HepG2 (cell line): ENCODE data around the gene WWP2. TPM values are rescaled to one million over a fixed set of nuclear protein-coding genes. Genes with fewer than 3 reads are reported as not detected.

Experiments
- ATAC-seq: fragments of 200-7000 bp; cut with Tn5 transposase; 3 replicates; pipeline ENCODE4 v1.9.1; 2020; ENCODE audit warnings: mild to moderate bottlenecking, moderate library complexity
- BruUV-seq: library from RNA; stranded (reverse); fragments of 400-500 nt; replicated peaks from 2 replicates; lab custom pipeline; 2021; lab: Mats Ljungman, UMichigan
- CTCF ChIA-PET: fragments of 300-600 bp; formaldehyde crosslinking; extraction: SDS; loops from one replicate; lab custom pipeline; 2021; ENCODE audit warnings: low total read pairs, inconsistent platforms, low intra/inter-chr PET ratio; lab: Yijun Ruan, JAX
- POLR2A ChIA-PET: fragments of 350-600 bp; sonication (Branson Sonifier 250); formaldehyde crosslinking; loops from one replicate; lab custom pipeline; 2020; ENCODE audit warnings: antibody characterized with exemption, inconsistent platforms; lab: Yijun Ruan, JAX
- DNase-seq: peaks from one replicate; pipeline ENCODE4 v3.0.0-alpha.2; 2015; ENCODE audit warnings: low spot score
- FAIRE-seq: peaks from 3 replicates; lab custom pipeline; 2011; peaks lifted over from hg19 to GRCh38; lab: Jason Lieb, UNC
- H2AFZ ChIP-seq: one replicate; pipeline ENCODE4 v1.6.1; 2011; ENCODE audit warnings: low read length, inconsistent platforms
- H3K27ac ChIP-seq: fragments of 300-600 bp; 3 replicates; pipeline ENCODE4 v1.8.0; 2011; ENCODE audit warnings: mixed run types, mild to moderate bottlenecking, mixed read lengths, low read length, inconsistent platforms; ENCODE audit not compliant: insufficient read depth; ENCODE audit errors: extremely low read length
- H3K27me3 ChIP-seq, 2 experiments: fragments of 200-600 bp in 1 of 2; 2 replicates in 1 of 2; 3 replicates in 1 of 2; pipeline versions ENCODE4 v1.6.0 to v1.8.0; 2011; ENCODE audit warnings: low read length in 2 of 2, mild to moderate bottlenecking in 2 of 2, moderate library complexity in 2 of 2, inconsistent platforms in 1 of 2; ENCODE audit not compliant: insufficient read depth in 2 of 2, control insufficient read depth in 1 of 2
- H3K36me3 ChIP-seq, 2 experiments: fragments of 200-600 bp in 1 of 2; replicated peaks in 1 of 2; 2 replicates in 1 of 2; 3 replicates in 1 of 2; pipeline versions ENCODE4 v1.5.1 to v1.8.0; 2011; ENCODE audit warnings: low read length in 2 of 2, inconsistent platforms in 1 of 2; ENCODE audit not compliant: insufficient read depth in 2 of 2, control insufficient read depth in 1 of 2
- H3K4me1 ChIP-seq: 2 replicates; pipeline ENCODE4 v1.5.1; 2012; ENCODE audit warnings: low read length, inconsistent platforms; ENCODE audit not compliant: insufficient read depth
- H3K4me2 ChIP-seq: 2 replicates; pipeline ENCODE4 v1.6.0; 2011; ENCODE audit warnings: low read depth, low read length, inconsistent platforms
- H3K4me3 ChIP-seq, 3 experiments: fragments of 200-600 bp in 1 of 3; sonication (generic), shearing (Covaris generic) in 1 of 3; replicated peaks in 1 of 3; 2 replicates each; pipeline ENCODE4 v1.5.1; 2011 to 2016; ENCODE audit warnings: low read length in 3 of 3, inconsistent platforms in 2 of 3, low read depth in 2 of 3, mild to moderate bottlenecking in 2 of 3, control low read depth in 1 of 3, mixed read lengths in 1 of 3; ENCODE audit not compliant: insufficient read depth in 1 of 3
- H3K79me2 ChIP-seq: one replicate; pipeline ENCODE4 v1.6.1; 2011; ENCODE audit warnings: low read length, inconsistent platforms; ENCODE audit not compliant: insufficient read depth
- H3K9ac ChIP-seq: 2 replicates; pipeline ENCODE4 v1.6.0; 2011; ENCODE audit warnings: mild to moderate bottlenecking, low read depth, low read length, inconsistent platforms; ENCODE audit not compliant: insufficient read depth
- H3K9me3 ChIP-seq: 2 replicates; pipeline ENCODE4 v1.5.1; 2012; ENCODE audit warnings: mild to moderate bottlenecking, low read length
- H4K20me1 ChIP-seq: 2 replicates; pipeline ENCODE4 v1.6.0; 2011; ENCODE audit warnings: inconsistent platforms, mild to moderate bottlenecking, low read length, moderate library complexity; ENCODE audit not compliant: insufficient read depth
- CBX2 ChIP-seq, 2 experiments: fragments of 200-600 bp in 1 of 2; sonication (generic); formaldehyde crosslinking in 1 of 2; IDR thresholded peaks; 2 replicates each; pipeline versions ENCODE4 v1.7.0 to v1.8.1; 2018 to 2022; ENCODE audit warnings: low read depth in 2 of 2, low read length in 1 of 2, mild to moderate bottlenecking in 1 of 2, missing genetic modification reagents in 1 of 2
- HOXD1 ChIP-seq: sonication (generic); formaldehyde crosslinking; IDR thresholded peaks from 2 replicates; pipeline ENCODE4 v1.5.0; 2020; ENCODE audit warnings: missing genetic modification reagents
- KLF13 ChIP-seq: sonication (generic); formaldehyde crosslinking; IDR thresholded peaks from 2 replicates; pipeline ENCODE4 v1.4.0; 2020; ENCODE audit warnings: mild to moderate bottlenecking, missing genetic modification reagents
- NFE2L2 ChIP-seq: fragments of 150-350 bp; IDR thresholded peaks from 2 replicates; pipeline ENCODE4 v1.6.1; 2014; ENCODE audit warnings: low read length
- PPARG ChIP-seq: conservative IDR thresholded peaks from 2 replicates; pipeline ENCODE4 v1.6.1; 2016; ENCODE audit warnings: missing biosample characterization, missing genetic modification reagents
- SKI ChIP-seq: fragments of 450-650 bp; IDR thresholded peaks from one replicate; pipeline ENCODE4 v1.6.1; 2018; ENCODE audit warnings: mild to moderate bottlenecking; ENCODE audit not compliant: partially characterized antibody
- TFDP2 ChIP-seq: sonication (generic); formaldehyde crosslinking; IDR thresholded peaks from 2 replicates; pipeline ENCODE4 v1.4.0; 2020; ENCODE audit warnings: missing genetic modification reagents
- XRCC5 ChIP-seq: fragments of 200-400 bp; formaldehyde crosslinking; optimal IDR thresholded peaks from 2 replicates; pipeline ENCODE3; 2017; ENCODE audit warnings: mild to moderate bottlenecking, low read length
- ZNF121 ChIP-seq: sonication (generic); formaldehyde crosslinking; IDR thresholded peaks from 2 replicates; pipeline ENCODE4 v1.5.0; 2020; ENCODE audit warnings: mild to moderate bottlenecking, missing genetic modification reagents
- ZNF292 ChIP-seq: sonication (generic); formaldehyde crosslinking; IDR thresholded peaks from 2 replicates; pipeline ENCODE4 v1.8.1; 2022; ENCODE audit warnings: mild to moderate bottlenecking, low read depth, missing genetic modification reagents, borderline replicate concordance
- ZNF337 ChIP-seq: sonication (generic); formaldehyde crosslinking; IDR thresholded peaks from 2 replicates; pipeline ENCODE4 v1.5.1; 2020; ENCODE audit warnings: missing genetic modification reagents, low read depth, mild to moderate bottlenecking, borderline replicate concordance
- ZNF562 ChIP-seq: sonication (generic); formaldehyde crosslinking; IDR thresholded peaks from 2 replicates; pipeline ENCODE4 v1.8.0; 2022; ENCODE audit warnings: missing genetic modification reagents, borderline replicate concordance
- ZNF598 ChIP-seq: sonication (generic); formaldehyde crosslinking; IDR thresholded peaks from 2 replicates; pipeline ENCODE4 v1.5.1; 2020; ENCODE audit warnings: mild to moderate bottlenecking, missing genetic modification reagents, borderline replicate concordance
- ZNF619 ChIP-seq: sonication (generic); formaldehyde crosslinking; IDR thresholded peaks from 2 replicates; pipeline ENCODE4 v1.4.0; 2020; ENCODE audit warnings: mild to moderate bottlenecking, missing genetic modification reagents
- ZNF652 ChIP-seq: IDR thresholded peaks from 2 replicates; pipeline ENCODE4 v1.6.1; 2016; ENCODE audit warnings: low read depth, borderline replicate concordance
- ZNF770 ChIP-seq: sonication (generic); formaldehyde crosslinking; IDR thresholded peaks from 2 replicates; pipeline ENCODE4 v1.5.0; 2020; ENCODE audit warnings: mild to moderate bottlenecking, missing genetic modification reagents
- ZNF792 ChIP-seq: IDR thresholded peaks from 2 replicates; pipeline ENCODE4 v1.6.1; 2016
- WGBS: methylation state at CpG from one replicate; pipeline ENCODE4 v1.1.6; 2017; ENCODE audit warnings: low lambda C conversion rate; 5-methylcytosine and 5-hydroxymethylcytosine counted together
- in situ Hi-C: cut with HindIII; loops from 2 replicates; pipeline ENCODE4 v1.10.0; 2017; ENCODE audit warnings: low pct_unique_long_range_greater_than_20kb; ENCODE audit not compliant: extremely low pct_ligation_motif_present
- intact Hi-C: fragments of 100-400 bp; cut with micrococcal nuclease; formaldehyde crosslinking; loops from one replicate; pipeline ENCODE4 v1.10.0; 2022; ENCODE audit not compliant: unreplicated experiment
- polyA plus RNA-seq, 8 experiments: library from polyadenylated mRNA; depleted of rRNA in 3 of 8; stranded (reverse) in 7 of 8; unstranded in 1 of 8; fragments of >200 nt; fragmentation: Illumina TruSeq in 4 of 8; extraction: Trizol in 4 of 8; gene quantifications; 2 replicates each; pipeline versions ENCODE4 v1.2.1 to v1.2.3, GENCODE V29; 2011 to 2016; ENCODE audit warnings: low read depth in 4 of 8, missing spikeins in 1 of 8, mixed read lengths in 1 of 8; ENCODE audit not compliant: insufficient read depth in 1 of 8
- total RNA-seq, 5 experiments: library from RNA; depleted of rRNA; stranded (reverse); fragments of >200 nt; fragmentation: Illumina TruSeq; extraction: Trizol; gene quantifications; 2 replicates each; pipeline ENCODE4 v1.2.3, GENCODE V29; 2016; ENCODE audit warnings: low read depth in 1 of 5
- TF ChIP-seq, protein P1 (sequence below): sonication (generic); formaldehyde crosslinking; IDR thresholded peaks from 2 replicates; pipeline ENCODE4 v1.5.0; 2020; ENCODE audit warnings: mild to moderate bottlenecking, missing genetic modification reagents, borderline replicate concordance

The WWP2 gene
- total and polyA plus RNA-seq, 2 of the 13 experiments (the other 11 are each of a cell fraction or from before 2014, with no cell fraction given) = 11.4 to 28.2 TPM

- TF ChIP-seq ZNF292 (CRISPR knock-in tag) (peak; percentile 78; the same call in 1 of the 2 replicates), ZNF652 (CRISPR knock-in tag) (no peak), XRCC5 (peak; percentile 91), ZNF792 (CRISPR knock-in tag) (peak; percentile 29; the same call in 1 of the 2 replicates), ZNF562 (CRISPR knock-in tag) (no peak), HOXD1 (no peak)
- TF ChIP-seq, protein P1, sequence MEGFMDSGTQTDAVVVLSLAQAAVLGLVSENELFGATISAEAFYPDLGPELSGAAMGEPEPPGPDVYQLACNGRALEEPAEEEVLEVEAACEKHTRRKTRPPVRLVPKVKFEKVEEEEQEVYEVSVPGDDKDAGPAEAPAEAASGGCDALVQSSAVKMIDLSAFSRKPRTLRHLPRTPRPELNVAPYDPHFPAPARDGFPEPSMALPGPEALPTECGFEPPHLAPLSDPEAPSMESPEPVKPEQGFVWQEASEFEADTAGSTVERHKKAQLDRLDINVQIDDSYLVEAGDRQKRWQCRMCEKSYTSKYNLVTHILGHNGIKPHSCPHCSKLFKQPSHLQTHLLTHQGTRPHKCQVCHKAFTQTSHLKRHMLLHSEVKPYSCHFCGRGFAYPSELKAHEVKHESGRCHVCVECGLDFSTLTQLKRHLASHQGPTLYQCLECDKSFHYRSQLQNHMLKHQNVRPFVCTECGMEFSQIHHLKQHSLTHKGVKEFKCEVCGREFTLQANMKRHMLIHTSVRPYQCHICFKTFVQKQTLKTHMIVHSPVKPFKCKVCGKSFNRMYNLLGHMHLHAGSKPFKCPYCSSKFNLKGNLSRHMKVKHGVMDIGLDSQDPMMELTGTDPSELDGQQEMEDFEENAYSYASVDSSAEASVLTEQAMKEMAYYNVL (CRISPR knock-in tag) = peak; percentile 72; the same call in 1 of the 2 replicates
- TF ChIP-seq, all 625 proteins: peak for 139
Measured at GRCh38 chr16:69820926-69821541, 58.9 kb downstream of the WWP2 start (continued).

DNA sequence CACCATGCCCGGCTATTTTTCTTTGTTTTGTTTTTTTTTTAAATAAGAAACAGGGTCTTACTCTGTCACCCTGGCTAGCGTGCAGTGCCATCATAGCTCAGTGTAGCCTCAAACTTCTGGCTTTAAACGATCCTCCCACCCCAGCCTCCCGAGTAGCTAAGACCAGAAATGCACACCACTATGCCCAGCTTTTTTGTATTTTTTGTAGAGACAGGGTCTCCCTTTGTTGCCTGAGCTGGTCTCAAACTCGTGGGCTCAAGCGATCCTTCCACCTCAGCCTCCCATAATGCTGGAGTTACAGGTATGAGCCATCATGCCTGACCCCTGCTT lies 59.7 kb downstream of the WWP2 start:
- Histone ChIP-seq H3K27ac (peak overlapping the region; percentile 82), H3K4me3 (peak overlapping the region in 2 of 3 experiments; percentile 19 to 57; a peak in 3 of 6 replicates), H2AFZ (no peak overlapping the region), H3K79me2 (no peaks in the 10 kb centered on the region), H3K9me3 (no peaks in the 10 kb centered on the region), H3K4me2 (peak overlapping the region; percentile 82), H3K27me3 (no peaks in the 10 kb centered on the region), H3K36me3 (0 out of 5 replicates have a peak, but pooled peaks cover 2 to 3% of the 10 kb centered on the region in 2 experiments), H4K20me1 (no peaks in the 10 kb centered on the region), H3K4me1 (peaks cover 79% of the 10 kb centered on the region), H3K9ac (peak overlapping the region; percentile 60)
- ChIA-PET POLR2A (interaction anchor here (0.6 to 3.7 kb wide), 7 partner anchors 10 to 67 kb away, joined by 3 to 23 read pairs (median 6); partner anchors contain the start of gene NOB1), CTCF (no interaction called here)
- ATAC-seq (peak; percentile 7), FAIRE-seq (no peak), DNase-seq (no peak)
- no TSS peak for BruUV-seq
- in situ Hi-C loops = no loop called here
- intact Hi-C loops = loop anchor here (1.0 to 5.0 kb wide), 2 partner anchors 8 to 35 kb away; no protein-coding TSS in a partner anchor
- WGBS = 48% methylated on average over 6 of the region's 6 CpGs
- TF ChIP-seq KLF13 (no peak), SKI (no peak), ZNF619 (CRISPR knock-in tag) (peak; percentile 10; the same call in 1 of the 2 replicates), NFE2L2 (no peak), ZNF598 (CRISPR knock-in tag) (peak; percentile 4; the same call in 1 of the 2 replicates), ZNF337 (0 out of 2 replicates have a peak, but pooled peaks have one; percentile 71), CBX2 (IDR thresholded peaks at IDR 0.05; ENCODE audit: low read depth, low read length) (no peak), CBX2 (CRISPR knock-in tag; IDR thresholded peaks at IDR 0.05; ENCODE audit: low read depth) (0 out of 2 replicates have a peak, but pooled peaks have one; percentile 71), ZNF121 (CRISPR knock-in tag) (no peak), ZNF770 (CRISPR knock-in tag) (peak; percentile 91), PPARG (no peak), TFDP2 (CRISPR knock-in tag) (0 out of 2 replicates have a peak, but pooled peaks have one; percentile 5)
